GM21526 (cell line): ENCODE results near the gene CTCF.

Experiments
- ATAC-seq: cut with Tn5 transposase; IDR thresholded peaks from one replicate; pipeline ENCODE4 v1.9.1; 2021; ENCODE audit warnings: moderate library complexity; ENCODE audit not compliant: unreplicated experiment, low FRiP score

Gene CTCF

GRCh38 chr16:67648764-67649407 is 86.6 kb downstream of the CTCF start:
- ATAC-seq: no peak

- no peak for ATAC-seq
Observed at GRCh38 chr16:67649494-67649931, 87.2 kb downstream of the CTCF start.

- ATAC-seq: no peak
Observed at GRCh38 chr16:67650023-67650422, 87.7 kb downstream of the CTCF start.

- ATAC-seq: no peak
Observed at GRCh38 chr16:67651039-67651438, 88.7 kb downstream of the CTCF start.

GRCh38 chr16:67651847-67652246 is 89.5 kb downstream of the CTCF start:
- ATAC-seq: no peak

- no peak for ATAC-seq
Observed at GRCh38 chr16:67652578-67653127, 90.3 kb downstream of the CTCF start.

- ATAC-seq: no peak
Observed at GRCh38 chr16:67653128-67653788, 90.9 kb downstream of the CTCF start.

- no peak for ATAC-seq
Observed at GRCh38 chr16:67653789-67654402, 91.6 kb downstream of the CTCF start.

GRCh38 chr16:67654403-67654911 is 92.1 kb downstream of the CTCF start:
- ATAC-seq: no peak

GRCh38 chr16:67655363-67655762 is 93.0 kb downstream of the CTCF start:
- no peak for ATAC-seq

GRCh38 chr16:67656344-67657016 is 94.2 kb downstream of the CTCF start:
- no peak for ATAC-seq

GRCh38 chr16:67657017-67657608 is 94.8 kb downstream of the CTCF start:
- ATAC-seq: no peak

GRCh38 chr16:67657751-67658518 is 95.6 kb downstream of the CTCF start:
- ATAC-seq: no peak

- ATAC-seq: no peak
Observed at GRCh38 chr16:67658849-67659674, 96.7 kb downstream of the CTCF start.

- ATAC-seq: peak; percentile 50
Observed at GRCh38 chr16:67659675-67660563, 97.6 kb downstream of the CTCF start, which contains the start of gene ACD. TSS of gene ACD (minus strand) at chr16:67660260. CDS start at chr16:67660220, 40 bp downstream.

- ATAC-seq: peak; percentile 55
Observed at GRCh38 chr16:67660564-67661028, 98.3 kb downstream of the CTCF start, which contains the start of gene PARD6A. TSS of gene PARD6A (plus strand) at chr16:67660960. CDS start at chr16:67661039, 79 bp downstream.

- ATAC-seq: no peak
Observed at GRCh38 chr16:67661101-67661761, 98.9 kb downstream of the CTCF start.
